Measurements from ENCODE around the gene LRMDA.
A peak's percentile ranks its signal among the peaks of the same experiment; 100 is the strongest.

Gene LRMDA

DNA sequence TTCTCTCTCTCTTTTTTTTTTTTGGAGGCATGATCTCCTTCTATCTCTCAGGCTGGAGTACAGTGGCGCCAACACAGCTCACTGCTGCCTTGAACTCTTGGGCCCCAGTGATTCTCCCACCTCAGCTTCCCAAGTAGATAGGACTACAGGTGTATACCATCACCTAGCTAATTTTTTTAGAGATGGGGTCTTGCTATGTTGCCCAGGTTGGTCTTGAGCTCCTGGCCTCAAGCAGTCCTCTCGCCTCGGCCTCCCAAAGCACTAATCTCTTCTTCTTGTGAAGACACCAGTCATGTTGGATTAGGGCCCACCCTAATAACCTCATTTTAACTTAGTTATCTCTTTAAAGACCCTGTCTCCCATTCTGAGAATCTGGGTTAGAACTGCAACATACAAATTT, 45.6 kb downstream of the LRMDA start:
- no peak for DNase-seq (ENCODE audit: low spot score)

DNA sequence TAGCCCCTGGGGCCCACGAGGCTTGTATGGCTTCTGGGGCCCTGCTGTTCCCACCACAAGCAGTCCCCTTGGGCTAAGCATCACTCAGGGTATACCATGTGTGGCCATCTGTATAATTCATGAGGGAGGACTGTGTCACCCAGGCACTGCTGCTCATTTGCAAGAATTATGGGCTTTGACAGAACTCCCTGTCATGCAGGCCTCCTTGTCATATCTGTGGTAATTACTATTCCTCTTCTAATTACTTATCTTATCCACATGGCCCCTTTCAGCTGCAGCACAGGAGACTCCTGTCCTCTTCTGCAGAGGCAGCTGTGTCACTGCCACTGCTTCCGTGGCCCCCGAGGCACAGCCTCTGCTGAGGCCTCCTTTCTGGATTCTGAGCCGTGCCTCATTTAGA, 46.3 kb downstream of the LRMDA start:
- no peak for DNase-seq (ENCODE audit: low spot score)

DNA sequence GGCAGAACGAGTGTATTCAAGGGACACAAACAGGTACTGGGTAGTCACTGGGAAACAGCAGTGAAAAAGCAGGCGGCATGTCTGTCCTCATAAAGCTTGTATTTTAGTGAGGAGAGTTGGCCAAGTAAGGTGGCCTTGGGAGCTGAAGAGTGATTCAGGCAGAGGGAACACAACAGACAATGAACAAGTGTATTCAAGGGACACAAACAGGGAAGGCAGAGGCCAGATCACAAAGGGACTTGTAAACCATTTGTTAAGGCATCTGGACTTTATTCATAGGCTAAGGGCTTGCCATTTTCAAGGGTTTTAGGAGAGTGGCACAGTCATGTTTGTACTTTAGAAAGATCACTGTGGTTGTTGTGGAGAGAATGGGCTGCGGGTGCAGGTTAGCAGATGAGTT, 49.0 kb downstream of the LRMDA start:
- DNase-seq (ENCODE audit: low spot score) = no peak

DNA sequence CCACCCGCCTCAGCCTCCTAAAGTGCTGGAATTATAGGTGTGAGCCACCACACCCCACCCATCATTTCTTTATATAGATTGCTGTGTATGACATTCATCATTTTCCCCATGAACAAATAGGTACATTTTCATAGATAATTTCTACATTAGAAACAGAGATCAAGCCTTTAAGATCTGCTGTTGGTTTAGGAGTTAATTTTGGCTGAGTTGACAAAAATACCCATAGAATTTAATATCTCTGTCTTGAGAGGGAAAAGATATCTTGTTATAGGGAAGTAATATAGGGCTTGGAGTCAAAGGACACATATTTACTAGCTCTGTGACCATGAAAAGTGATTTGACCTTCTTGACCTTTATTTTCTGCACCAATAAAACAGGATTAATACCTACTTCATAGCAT, 51.8 kb downstream of the LRMDA start:
- no peak for DNase-seq (ENCODE audit: low spot score)

DNA sequence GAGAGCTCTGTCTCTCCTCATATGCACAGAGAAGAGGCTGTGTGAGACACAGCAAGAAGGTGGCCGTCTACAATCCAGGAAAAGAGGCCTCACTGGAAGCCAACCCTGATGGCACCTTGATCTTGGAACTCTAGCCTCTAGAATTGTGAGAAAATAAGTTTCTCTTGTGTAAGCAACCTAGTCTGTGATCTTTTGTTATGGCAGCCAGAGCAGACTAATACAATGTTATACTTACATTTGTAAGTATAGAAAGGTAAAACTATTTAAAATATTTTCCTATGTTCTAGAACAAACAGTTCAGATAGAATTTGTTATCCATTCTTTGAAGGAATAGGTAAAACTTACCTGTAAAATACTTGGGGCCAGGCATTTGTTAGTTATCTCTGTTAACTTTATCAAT, 53.3 kb downstream of the LRMDA start:
- DNase-seq (ENCODE audit: low spot score) = no peak

DNA sequence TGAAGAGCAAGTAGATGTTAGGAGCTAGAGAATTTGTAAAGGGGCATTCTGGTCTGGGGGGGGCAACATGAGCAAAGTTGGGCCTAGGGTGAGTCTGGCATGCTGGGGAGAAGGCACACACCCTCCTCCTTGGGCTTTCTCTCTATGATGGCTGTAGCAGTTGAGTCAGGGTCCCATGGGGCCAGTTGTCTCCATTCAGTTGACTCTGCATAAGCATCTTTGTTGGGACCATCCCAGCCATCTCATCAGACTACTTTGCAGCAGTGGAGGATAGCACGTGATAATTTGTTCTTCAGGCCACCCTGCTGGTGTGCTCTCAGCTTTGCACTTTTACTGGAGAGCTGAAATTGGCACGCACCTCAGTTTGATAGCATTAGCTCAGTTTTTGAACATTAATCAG, 55.2 kb downstream of the LRMDA start:
- DNase-seq (ENCODE audit: low spot score) = no peak

DNA sequence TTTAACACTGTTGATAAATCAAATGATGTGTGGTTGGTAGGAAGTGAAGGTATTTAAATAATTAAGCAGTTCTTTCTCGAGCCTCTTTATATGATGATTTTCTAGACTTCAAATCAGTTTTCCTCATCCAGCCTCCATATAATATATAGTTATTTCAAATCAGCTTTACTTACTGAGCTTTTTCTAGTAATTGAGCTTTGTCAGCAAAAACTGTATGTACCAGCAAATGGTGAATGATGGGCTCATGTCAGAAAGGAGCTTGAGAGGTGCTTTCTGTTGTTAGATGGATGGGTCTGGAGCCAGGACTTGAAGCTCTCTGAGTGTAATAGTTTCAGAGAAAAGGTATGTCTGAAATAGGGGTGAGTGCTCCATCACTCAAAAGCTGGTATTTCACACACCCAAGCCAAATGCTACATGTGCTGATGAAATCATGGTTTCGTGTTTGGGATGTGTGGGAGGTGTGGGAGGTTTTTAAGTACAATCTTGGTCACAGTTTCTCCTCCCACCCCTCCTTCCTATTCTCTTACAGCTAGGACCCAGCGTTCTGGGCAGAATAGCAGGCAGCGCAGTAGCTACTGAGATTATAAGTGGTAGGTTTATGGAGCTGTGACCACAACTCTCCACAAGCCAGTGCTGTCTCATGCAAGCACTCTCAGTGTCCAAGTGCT, 55.8 kb downstream of the LRMDA start:
- peak; percentile 8 for DNase-seq (ENCODE audit: low spot score)

DNA sequence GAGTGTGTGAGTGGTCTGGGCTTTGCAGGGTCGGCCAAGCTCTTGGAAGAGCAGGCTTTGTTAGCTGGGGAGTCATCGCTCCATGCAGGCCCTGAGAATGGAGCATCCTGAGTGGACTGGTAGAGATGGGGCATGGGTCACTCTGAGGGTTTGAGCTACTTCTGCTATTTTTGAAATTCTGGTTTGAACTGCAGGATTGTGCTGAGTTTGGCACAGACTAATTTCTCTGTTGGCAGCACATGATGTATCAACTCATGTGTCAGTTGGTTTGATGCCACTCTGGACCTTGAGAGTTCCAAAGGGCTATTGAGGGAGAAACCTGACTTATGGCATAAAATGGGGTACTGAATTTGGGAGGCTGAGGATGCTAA, 56.3 kb downstream of the LRMDA start:
- DNase-seq (ENCODE audit: low spot score) = no peak

DNA sequence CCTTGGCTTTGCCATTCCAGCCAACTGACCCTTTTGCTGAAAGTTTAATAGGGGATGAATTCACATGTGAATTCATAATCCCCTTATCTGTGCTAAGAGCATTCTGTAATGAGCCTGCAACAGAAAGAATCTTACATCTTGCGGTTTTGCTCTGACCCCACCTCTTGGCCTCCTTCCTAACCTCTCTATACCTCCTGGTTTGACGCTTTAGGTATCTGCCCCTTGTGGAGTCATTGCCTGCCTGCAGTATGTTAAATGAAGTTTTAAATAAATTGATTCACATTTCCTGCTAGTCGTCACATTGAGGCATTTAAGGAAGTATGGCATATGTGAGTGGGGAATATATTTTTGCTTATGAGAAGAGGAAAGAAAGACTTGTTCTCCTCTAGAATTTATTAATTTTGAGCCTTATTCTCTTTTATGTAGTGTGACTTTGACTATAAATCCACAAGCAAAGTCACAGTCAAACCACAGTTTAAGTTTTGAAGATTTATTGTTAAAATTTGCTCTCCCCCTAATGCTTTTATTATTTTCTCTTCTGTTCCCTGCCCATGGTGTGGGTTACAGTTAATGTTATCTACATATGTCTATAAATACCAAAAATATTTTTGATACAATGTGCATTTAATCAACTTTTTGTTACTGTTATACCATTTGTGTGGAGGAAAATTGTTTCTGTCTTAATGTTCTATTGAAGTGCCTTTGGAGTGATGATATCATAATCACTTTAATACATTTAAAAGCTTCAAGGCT, 60.9 kb downstream of the LRMDA start:
- no peak for DNase-seq (ENCODE audit: low spot score)

DNA sequence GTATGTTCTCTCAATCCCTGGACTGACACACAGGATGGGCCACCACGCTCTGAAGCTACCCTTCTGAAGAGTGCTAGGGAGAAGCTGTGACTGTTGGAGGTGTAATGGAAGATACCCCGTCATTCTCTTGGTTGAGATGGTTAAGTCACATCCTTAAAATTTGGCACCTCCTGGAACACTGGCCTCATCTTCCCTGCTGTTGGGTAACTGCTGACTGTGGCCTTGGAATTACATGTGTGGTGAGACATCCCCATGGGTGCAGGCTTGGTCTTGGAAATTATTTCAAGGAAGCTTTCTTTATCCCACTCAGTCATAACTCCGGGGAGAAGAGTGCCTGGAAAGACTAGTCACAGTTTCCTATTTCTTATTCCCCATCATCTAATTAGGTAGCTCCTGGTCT, 62.0 kb downstream of the LRMDA start:
- no peak for DNase-seq (ENCODE audit: low spot score)

DNA sequence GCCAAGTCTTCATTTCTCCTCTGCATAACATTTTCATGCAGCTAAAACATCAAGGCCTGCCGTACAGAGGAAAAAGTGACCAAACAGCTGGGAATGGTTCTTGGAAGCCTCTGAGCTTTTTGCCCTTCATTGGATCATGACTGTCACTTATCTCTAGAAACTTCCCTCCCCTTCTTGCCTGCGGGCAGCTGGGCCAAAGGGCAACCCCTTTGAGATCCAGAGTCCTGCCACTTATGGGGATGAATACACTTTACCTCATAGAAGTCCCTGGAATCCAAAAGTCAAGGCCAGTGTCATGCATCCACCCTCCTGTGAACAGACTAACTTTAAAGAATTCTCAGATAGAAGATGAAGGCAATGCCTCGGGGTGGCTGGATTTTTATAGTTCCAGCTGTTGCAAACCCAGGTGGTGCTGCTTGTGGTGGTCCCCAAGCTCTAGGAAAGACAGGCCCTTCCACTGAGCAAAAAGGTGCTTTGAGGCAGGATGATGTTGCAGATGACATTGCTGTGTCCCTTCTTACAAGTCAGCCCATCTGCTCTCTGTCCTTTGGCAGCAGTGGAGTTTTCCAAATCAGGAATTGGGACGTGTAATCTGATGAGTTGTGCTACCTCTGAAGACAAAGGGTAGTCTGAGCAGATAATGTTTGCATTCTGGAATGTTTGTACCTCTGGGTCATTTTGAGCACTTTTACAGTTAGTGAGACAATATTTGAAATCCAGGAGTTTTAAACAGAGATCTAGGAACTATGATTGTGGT, 64.2 kb downstream of the LRMDA start:
- no peak for DNase-seq (ENCODE audit: low spot score)

DNA sequence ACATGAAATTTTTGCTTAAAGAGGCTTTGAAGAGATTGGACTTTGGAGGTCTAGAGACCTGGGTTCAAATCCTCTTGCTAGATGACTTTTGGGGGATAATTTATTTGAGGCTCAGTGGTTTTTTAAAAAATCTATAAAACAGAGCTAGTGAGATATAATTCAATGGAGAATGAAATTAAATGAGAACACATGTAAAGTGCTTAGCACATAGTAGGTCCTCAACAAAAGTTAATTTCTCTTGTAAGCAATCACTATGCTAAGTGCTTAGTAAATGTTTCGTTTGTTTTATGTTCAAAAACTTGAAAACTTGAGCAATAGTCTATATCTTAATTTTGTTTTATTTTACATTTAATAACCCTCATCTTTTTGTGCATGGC, 64.8 kb downstream of the LRMDA start:
- DNase-seq (ENCODE audit: low spot score) = no peak

DNA sequence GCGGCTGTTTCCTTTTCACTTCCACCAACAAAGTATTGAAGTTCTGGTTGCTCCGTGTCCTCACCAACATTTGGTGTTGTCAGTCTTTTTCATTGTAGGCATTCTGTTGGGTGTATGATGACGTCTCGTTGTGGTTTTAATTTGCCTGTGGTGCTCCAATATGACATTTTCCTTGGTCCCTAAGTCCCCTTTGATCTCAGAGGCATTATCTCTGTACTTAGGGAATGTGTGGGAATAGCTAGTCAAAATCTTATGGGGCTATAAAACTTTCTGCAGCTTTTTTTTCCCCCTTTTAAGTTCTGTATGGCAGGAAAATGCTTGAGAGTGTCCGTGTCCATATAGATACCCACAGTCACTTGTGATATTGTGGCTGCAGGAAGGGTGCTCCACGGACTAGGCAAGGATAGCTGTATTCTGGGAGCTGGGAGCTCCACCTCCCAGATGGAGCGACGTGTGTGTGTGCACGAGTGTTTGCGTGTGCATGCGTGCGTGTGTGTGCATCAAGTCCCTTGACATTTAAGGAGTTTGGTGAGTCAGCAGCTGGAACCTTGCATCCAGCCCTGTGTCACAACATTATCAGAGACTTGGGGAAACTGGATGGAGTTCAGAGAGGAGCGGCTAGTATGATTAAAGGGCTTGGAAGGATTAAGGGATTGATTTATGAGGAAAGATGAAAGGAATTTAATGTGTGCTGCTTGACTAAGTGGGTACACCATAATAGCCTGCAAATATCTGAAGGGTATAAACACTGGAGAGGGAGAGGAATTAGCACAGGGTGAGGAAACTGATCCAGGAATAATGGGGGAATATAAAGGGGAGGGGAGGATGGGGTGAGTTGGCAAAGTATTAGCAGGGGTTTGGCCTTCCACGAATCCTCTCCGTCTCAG, 66.8 kb downstream of the LRMDA start:
- no peak for DNase-seq (ENCODE audit: low spot score)

DNA sequence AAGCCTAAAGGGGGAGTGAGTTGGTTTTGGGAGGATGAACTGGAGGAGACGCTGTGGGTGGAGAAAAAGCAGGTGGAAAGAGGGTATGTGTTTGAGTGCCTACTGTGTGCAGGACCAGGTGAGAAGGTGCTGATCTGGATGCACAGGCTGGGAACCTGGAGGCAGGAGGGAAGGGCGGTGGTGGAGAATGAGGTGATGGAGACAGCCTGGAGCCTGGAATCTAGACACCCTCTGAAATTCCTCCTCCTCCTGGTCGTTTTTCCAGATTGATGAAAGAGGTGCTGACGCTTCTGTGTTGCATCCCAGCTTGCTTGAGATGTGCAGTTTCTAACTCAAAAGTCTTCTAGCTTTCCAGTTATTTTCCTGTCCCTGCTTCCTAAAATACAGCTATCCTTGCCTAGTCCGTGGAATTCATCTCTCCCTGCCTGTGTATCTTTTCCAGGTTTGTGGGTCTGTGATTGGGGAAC, 67.5 kb downstream of the LRMDA start:
- no peak for DNase-seq (ENCODE audit: low spot score)

DNA sequence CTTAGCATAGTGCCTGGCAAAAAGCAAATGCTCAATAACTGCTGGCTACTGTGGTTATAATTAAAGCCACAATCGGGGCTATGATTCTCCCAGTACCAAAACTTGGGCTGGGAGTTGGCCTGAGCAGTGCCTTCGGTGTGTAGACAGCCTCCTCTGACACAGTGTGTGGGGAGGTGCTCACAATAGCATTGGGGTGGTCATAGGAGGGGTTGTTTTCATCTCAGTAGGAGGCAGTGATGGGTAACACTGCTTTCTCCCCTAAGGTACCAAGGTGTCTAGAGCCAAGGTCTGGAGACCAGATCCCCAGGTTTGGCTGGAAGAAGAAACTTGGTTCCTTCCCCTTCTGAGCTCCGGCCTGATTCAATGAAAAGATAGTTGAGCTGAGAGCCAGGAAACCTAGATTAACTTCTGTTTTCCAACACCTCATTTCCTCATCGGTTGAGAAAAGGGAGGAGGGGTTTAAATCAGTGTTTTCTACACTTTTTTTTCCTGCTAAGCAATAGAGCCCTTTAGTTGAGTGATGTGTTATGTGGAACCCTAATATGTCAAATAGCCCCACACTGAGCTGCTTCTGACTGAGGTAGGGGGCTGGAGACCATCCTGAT, 68.2 kb downstream of the LRMDA start:
- no peak for DNase-seq (ENCODE audit: low spot score)

DNA sequence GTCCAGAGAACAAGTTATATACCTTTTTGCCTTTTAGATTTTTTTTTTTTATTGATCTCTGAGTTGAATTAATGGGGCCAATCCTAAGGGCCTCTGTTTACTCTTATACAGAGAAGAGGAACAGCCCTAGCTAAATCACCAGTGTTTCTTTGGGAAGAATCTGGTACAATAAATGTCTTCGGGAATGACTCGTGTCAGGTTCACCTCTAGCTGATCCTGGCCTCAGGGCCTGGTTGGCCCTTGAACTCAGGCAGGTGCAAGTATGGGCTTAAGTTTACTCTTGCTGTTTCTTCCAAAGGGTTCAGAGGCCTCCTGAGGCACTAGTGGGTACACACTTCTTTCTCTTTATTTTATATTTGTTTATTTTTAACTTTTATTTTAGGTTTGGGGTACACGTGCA, 71.0 kb downstream of the LRMDA start:
- no peak for DNase-seq (ENCODE audit: low spot score)

DNA sequence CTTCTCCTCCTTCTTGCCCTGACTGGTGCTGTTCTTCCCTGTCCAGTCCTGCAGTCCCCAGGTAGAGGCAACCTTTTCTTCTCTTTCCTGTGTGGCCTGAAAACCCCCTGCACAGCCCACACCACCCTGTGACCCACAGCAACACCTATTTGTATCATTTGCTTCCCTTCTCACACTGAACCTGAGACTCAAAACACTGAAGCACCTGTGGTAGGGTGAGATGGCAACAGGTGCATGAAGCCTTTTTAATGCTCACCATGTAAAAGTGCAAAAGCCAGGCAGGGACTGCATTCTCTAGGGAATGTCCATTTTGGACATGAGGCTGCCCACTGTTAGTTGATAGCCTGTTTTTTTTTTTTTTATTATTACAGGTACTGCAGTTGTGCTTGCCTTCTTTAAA, 71.4 kb downstream of the LRMDA start:
- no peak for DNase-seq (ENCODE audit: low spot score)

DNA sequence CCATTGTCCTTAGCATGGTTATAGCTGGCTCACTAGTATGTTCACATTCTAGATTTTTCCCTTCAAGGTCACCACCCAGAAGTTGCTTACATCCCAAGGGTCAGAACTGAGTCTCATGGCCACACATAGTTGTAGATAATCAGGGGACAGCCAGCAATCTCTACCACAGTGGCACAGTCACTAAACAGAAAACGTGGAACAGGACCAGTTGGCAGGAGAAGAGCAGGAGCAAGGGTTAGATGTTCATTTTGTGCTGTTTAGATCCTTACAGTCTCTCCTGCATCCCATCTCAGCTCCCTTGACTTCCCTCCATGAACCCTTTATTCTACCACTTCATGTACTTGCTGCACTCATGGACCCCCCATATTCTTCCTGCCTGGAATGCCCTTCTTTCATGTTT, 73.9 kb downstream of the LRMDA start:
- no peak for DNase-seq (ENCODE audit: low spot score)

DNA sequence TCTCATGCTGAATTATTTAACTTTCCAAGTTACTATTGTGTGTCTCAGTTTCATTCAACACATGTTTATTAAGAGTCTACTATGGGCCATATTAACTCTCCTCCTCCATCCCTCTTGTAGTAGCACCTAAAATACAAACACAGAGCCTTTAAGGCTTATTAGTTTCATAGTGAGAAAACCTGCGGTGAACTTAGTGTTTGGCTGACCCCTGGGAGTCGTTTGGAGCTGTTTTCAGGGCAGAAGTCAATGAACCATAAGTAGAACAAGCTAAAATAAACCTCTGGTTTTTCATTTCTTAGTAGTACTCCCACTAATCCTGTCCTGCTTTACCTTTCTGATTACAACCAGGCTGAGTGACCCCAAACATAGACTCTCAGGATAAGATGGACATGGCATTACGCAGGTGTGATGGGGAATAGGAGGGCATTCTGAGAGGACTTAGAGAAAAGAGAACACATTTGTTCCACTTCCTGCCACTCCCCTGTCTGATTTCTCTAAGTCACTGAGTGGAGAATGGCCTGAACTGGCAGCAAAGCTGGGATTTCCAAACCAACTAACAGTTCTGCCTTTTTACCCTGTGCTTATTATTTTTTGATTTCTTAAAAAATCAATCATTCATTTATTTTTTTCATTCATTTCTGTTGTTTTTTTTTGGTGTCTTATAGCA, 74.5 kb downstream of the LRMDA start:
- DNase-seq (ENCODE audit: low spot score) = no peak

DNA sequence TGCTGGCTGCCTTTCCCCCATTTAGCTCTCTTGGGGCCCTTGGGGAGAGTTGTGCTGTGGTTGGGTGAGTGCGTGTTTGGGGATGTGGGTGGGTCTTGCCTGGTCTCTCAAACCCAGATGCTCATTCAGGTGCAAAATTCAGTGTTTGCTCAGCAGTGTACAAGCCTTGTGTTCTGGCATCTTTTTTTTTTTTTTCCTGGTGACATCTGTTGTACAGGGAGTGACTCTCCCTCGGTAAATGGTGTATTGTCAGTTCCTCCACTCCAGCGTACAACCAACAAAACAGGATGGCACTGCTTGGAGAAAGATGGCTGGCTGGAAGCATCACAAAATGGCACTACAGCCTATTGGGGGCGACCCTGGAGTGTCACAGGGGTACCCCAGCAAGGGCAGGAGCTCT, 75.5 kb downstream of the LRMDA start:
- DNase-seq (ENCODE audit: low spot score) = no peak

DNA sequence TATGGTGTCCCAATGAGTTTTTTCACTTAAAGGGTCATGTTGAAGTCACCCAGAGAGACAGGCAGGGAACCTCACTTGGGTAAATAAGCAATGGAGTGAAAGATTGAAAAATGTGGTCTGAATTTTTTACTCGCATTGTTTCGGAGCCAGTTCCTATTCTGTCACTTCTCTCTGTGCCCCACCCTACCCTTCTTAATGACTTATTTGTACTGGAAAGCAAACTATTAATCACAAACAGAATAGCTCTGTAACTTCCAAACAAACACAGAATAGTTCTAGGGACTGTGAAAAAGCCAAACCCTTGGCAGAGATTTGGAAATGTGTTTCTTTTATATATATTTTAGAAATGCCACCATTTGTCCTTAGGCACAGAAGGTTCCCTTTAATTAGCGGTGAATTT, 76.0 kb downstream of the LRMDA start:
- DNase-seq (ENCODE audit: low spot score) = no peak

All from Ammon's horn (tissue), 1 donor.